ENCODE data around the gene MB.

Gene MB

GRCh38 chr22:35601743-35602615 is 15.2 kb downstream of the MB start:
- Mint-ChIP-seq H3K4me3 (no peak overlapping the region), H3K36me3 (no peaks in the 10 kb centered on the region), H3K27ac (no peak overlapping the region), H3K9me3 (no peaks in the 10 kb centered on the region), H3K4me1 (no peaks in the 10 kb centered on the region), H3K27me3 (peaks cover 6% of the 10 kb centered on the region)
- DNase-seq, result no peak
- CTCF ChIA-PET, result no interaction called here

DNA sequence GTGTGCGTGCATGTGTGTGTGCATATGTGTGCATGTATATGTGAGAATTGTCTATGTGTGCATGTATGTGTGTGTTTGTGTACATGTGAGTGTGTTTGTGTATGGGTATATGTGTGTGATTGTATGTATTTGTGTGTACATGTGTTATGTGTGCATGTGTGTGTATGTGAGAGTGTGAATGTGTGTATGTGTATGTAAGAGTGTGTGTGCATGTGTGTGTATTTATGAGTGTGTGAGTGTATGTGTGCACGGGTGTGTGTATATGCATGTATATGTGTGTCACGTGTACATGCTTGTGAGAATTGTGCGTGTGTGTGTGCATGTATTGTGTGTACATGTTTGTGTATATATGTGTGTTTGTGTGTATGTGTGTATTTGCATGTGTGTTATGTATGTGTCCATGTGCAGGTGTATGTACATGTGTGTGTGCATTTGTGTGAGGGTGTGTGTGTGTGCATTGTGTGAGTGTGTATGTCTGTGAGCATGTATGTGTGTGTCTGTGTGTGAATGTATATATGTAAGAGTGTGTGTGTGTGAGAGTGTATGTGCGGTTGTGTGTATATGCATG is 16.0 kb downstream of the MB start:
- CTCF ChIA-PET, result no interaction called here
- no peaks in the 10 kb centered on the region for H3K36me3 Mint-ChIP-seq
- no peaks in the 10 kb centered on the region for H3K9me3 Mint-ChIP-seq
- no peaks in the 10 kb centered on the region for H3K4me1 Mint-ChIP-seq
- H3K4me3 Mint-ChIP-seq, result no peak overlapping the region
- DNase-seq, result no peak
- no peak overlapping the region for H3K27ac Mint-ChIP-seq
- H3K27me3 Mint-ChIP-seq, result no peaks in the 10 kb centered on the region

- CTCF ChIA-PET, result no interaction called here
- Mint-ChIP-seq H3K4me1 (no peaks in the 10 kb centered on the region), H3K27me3 (no peaks in the 10 kb centered on the region), H3K27ac (no peak overlapping the region), H3K4me3 (no peak overlapping the region), H3K36me3 (no peaks in the 10 kb centered on the region), H3K9me3 (no peaks in the 10 kb centered on the region)
- DNase-seq, result no peak
Observed at GRCh38 chr22:35600476-35600875, 16.7 kb downstream of the MB start.

DNA sequence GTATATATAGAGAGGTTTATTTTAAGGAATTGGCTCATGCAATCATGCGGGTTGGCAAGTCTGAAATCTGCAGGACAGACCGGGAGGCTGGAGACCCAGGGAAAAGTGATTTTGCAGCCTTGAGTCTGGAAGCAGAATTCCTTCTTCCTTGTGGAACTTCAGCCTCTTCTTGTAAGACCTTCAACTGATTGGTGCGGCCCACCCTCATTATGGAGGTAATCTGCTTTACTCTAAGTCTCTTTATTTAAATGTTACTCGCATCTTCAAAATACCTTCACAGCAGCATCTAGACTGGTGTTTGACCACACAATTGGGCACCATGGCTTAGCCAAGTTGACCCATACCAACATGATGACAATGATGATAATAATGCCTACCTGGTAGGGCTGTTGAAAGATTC is 17.8 kb downstream of the MB start:
- DNase-seq, result no peak
- Mint-ChIP-seq H3K9me3 (no peaks in the 10 kb centered on the region), H3K4me1 (no peaks in the 10 kb centered on the region), H3K36me3 (no peaks in the 10 kb centered on the region), H3K4me3 (no peak overlapping the region), H3K27ac (no peak overlapping the region), H3K27me3 (peaks cover under 1% of the 10 kb centered on the region)
- CTCF ChIA-PET, result no interaction called here

DNA sequence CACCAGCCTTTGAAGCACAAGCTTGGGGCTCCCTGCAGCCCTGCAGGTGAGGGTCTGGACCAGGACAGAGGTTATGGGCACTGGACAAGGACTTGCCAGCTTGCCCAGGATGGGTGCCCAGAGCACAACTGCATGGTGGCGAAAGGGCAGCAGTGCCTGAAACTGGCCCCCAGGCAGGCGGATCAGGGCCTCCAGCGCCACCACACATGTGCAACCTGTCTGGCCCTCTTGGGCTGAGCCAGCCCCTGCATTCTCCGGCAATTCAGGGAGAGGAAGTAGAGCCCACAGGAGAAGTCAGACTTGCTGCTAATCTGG is 18.8 kb downstream of the MB start:
- H3K36me3 Mint-ChIP-seq, result no peaks in the 10 kb centered on the region
- no peaks in the 10 kb centered on the region for H3K9me3 Mint-ChIP-seq
- H3K4me1 Mint-ChIP-seq, result no peaks in the 10 kb centered on the region
- H3K27ac Mint-ChIP-seq, result no peak overlapping the region
- H3K4me3 Mint-ChIP-seq, result no peak overlapping the region
- H3K27me3 Mint-ChIP-seq, result peaks cover 10% of the 10 kb centered on the region
- no peak for DNase-seq
- CTCF ChIA-PET, result no interaction called here

- Mint-ChIP-seq H3K4me3 (no peak overlapping the region), H3K4me1 (no peaks in the 10 kb centered on the region), H3K27me3 (peaks cover 14% of the 10 kb centered on the region), H3K36me3 (no peaks in the 10 kb centered on the region), H3K27ac (no peak overlapping the region), H3K9me3 (no peaks in the 10 kb centered on the region)
- no peak for DNase-seq
- CTCF ChIA-PET, result no interaction called here
Observed at GRCh38 chr22:35597692-35598395, 19.3 kb downstream of the MB start.

- H3K9me3 Mint-ChIP-seq, result no peaks in the 10 kb centered on the region
- CTCF ChIA-PET, result no interaction called here
- no peaks in the 10 kb centered on the region for H3K36me3 Mint-ChIP-seq
- H3K4me3 Mint-ChIP-seq, result no peak overlapping the region
- no peaks in the 10 kb centered on the region for H3K4me1 Mint-ChIP-seq
- H3K27ac Mint-ChIP-seq, result no peak overlapping the region
- H3K27me3 Mint-ChIP-seq, result peaks cover 19% of the 10 kb centered on the region
- no peak for DNase-seq
Observed at GRCh38 chr22:35596821-35597220, 20.3 kb downstream of the MB start.

DNA sequence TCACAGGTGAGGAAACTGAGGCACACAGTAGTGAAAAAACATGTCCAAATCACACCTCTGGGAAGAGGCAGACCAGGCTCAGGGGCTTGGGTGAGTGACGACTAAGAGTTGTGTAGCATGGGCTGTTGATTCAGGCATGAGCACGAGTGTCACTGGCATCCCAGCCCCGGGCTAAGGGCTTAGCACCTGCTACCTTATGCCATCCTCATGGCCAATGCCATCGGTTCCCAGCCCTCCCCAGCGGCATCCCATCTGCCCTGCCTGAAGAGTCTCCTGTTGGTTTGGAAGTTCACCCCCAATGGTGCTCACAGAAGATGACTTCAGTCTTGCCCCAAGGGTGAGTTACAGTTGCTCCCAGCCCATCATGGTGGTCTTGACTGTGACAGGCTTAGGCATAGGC is 22.4 kb downstream of the MB start:
- H3K9me3 Mint-ChIP-seq, result no peaks in the 10 kb centered on the region

GRCh38 chr22:35593891-35594470 is 23.1 kb downstream of the MB start:
- DNase-seq, result no peak
- CTCF ChIA-PET, result no interaction called here
- H3K9me3 Mint-ChIP-seq, result no peaks in the 10 kb centered on the region
- H3K4me3 Mint-ChIP-seq, result no peak overlapping the region
- no peaks in the 10 kb centered on the region for H3K36me3 Mint-ChIP-seq
- no peak overlapping the region for H3K27ac Mint-ChIP-seq
- no peaks in the 10 kb centered on the region for H3K4me1 Mint-ChIP-seq
- H3K27me3 Mint-ChIP-seq, result peaks cover 24% of the 10 kb centered on the region

More for the DNA sequence above, 22.4 kb downstream of the MB start:
- no peak overlapping the region for H3K4me3 Mint-ChIP-seq
- no peak for DNase-seq
- H3K27me3 Mint-ChIP-seq, result peaks cover 24% of the 10 kb centered on the region
- no peaks in the 10 kb centered on the region for H3K36me3 Mint-ChIP-seq
- no peaks in the 10 kb centered on the region for H3K4me1 Mint-ChIP-seq
- no peak overlapping the region for H3K27ac Mint-ChIP-seq
- CTCF ChIA-PET, result no interaction called here

- no peaks in the 10 kb centered on the region for H3K9me3 Mint-ChIP-seq
- no peak for DNase-seq
- peaks cover 31% of the 10 kb centered on the region for H3K27me3 Mint-ChIP-seq
- H3K4me3 Mint-ChIP-seq, result no peak overlapping the region
- CTCF ChIA-PET, result interaction anchor here (1.8 kb wide), 1 partner anchor 10 kb away, joined by 5 read pairs; no protein-coding TSS in a partner anchor
- no peaks in the 10 kb centered on the region for H3K36me3 Mint-ChIP-seq
- no peaks in the 10 kb centered on the region for H3K4me1 Mint-ChIP-seq
- no peak overlapping the region for H3K27ac Mint-ChIP-seq
Observed at GRCh38 chr22:35593071-35593890, 23.8 kb downstream of the MB start.

- no peaks in the 10 kb centered on the region for H3K36me3 Mint-ChIP-seq
- H3K4me1 Mint-ChIP-seq, result no peaks in the 10 kb centered on the region
- H3K27ac Mint-ChIP-seq, result no peak overlapping the region
- H3K27me3 Mint-ChIP-seq, result peaks cover 31% of the 10 kb centered on the region
- H3K4me3 Mint-ChIP-seq, result no peak overlapping the region
- H3K9me3 Mint-ChIP-seq, result no peaks in the 10 kb centered on the region
- no peak for DNase-seq
- CTCF ChIA-PET, result interaction anchor here (1.8 kb wide), 1 partner anchor 9 kb away, joined by 5 read pairs; no protein-coding TSS in a partner anchor
Observed at GRCh38 chr22:35592418-35592967, 24.6 kb downstream of the MB start.

DNA sequence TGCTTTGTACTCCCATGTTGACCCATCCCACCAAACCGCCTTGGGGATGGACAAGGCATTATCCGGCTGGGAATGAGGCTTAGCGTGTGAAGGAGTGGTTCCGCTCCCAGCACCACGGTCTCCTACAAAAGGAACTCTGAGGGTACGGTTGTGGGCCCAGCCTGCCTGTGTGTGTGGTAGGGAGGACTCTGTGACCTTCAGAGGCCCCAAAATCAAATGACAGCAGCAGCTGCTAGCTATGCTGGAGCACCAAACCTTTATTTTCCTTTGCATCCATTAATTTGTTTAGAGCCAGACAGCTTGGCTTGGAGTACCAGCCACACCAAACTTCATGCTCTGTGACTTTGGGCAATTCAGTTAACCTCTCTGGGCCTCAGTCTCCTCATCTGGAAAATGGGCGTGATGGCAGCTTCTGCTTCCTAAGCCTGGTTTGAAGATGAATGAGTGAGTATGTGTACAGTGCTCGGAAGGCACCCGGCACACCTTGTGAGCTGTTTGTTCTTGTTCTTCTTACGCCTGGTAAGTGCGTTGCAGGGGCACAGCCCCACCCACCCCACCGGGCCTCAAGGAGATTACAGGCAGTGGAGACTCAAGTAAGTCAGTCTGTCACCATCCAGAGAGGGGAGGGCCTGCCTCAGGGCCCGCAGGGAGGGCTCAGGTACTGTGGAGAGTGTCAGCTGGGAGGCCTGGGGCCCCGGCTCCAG is 25.3 kb downstream of the MB start:
- H3K4me3 Mint-ChIP-seq, result no peak overlapping the region
- no peak for DNase-seq
- H3K36me3 Mint-ChIP-seq, result no peaks in the 10 kb centered on the region
- H3K27me3 Mint-ChIP-seq, result peaks cover 31% of the 10 kb centered on the region
- no peak overlapping the region for H3K27ac Mint-ChIP-seq
- H3K9me3 Mint-ChIP-seq, result no peaks in the 10 kb centered on the region
- CTCF ChIA-PET, result interaction anchor here (1.8 kb wide), 1 partner anchor 9 kb away, joined by 5 read pairs; no protein-coding TSS in a partner anchor
- H3K4me1 Mint-ChIP-seq, result no peaks in the 10 kb centered on the region

DNA sequence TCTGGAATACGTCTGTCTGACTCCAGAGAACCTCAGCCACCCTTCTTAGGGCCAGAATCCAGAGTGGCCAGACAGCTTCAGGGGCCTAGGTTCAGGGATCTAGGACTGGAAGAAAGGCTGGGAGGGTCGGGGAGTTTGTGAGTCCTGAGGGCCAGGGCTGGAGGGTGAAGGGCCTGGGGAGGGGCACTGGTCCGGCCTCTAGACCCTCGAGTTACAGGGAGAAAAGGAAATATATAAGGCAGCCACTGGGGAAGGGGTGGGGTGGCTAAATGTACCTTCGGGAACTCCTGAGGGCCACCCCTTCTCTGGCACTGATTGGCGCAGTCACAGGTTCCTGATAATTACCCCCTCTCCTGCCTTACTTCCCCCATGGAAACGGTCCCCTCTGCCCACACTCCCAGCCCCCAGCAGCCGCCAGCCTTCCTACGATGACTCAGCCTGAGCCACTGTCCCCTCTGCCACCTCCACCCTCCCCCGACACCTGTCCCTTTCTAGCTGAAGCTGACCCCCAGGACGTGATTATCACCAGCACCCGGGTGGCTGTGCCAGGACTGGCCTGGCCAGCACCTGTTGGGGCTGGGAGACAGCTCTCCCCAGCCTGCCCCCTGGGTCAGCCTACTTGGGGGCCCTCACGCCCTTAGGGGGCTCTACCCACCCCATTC is 26.4 kb downstream of the MB start:
- CTCF ChIA-PET, result no interaction called here
- Mint-ChIP-seq H3K9me3 (no peaks in the 10 kb centered on the region), H3K4me1 (no peaks in the 10 kb centered on the region), H3K27me3 (peaks cover 31% of the 10 kb centered on the region), H3K27ac (no peak overlapping the region), H3K4me3 (no peak overlapping the region), H3K36me3 (no peaks in the 10 kb centered on the region)
- no peak for DNase-seq

Data from activated naive CD4-positive, alpha-beta T cell treated with anti-CD3 and anti-CD28 coated beads, Interleukin-2, amount 10 ng/mL, durations not matched to agents 7 days and 5 days (primary cell).